NCI-H1105 treated with DMSO at 0.1 percent for 48 hours (cell line): Measurements from ENCODE around the gene SERINC2.
"Not testable (repeated sequence)": the region's sequence is repeated elsewhere in the genome, so short reads cannot be mapped to it uniquely, and the experiment has no call there.

Source experiments
- DNase-seq: peaks from one replicate; lab custom pipeline; 2025; lab: John Stamatoyannopoulos, UW

Gene SERINC2

DNA sequence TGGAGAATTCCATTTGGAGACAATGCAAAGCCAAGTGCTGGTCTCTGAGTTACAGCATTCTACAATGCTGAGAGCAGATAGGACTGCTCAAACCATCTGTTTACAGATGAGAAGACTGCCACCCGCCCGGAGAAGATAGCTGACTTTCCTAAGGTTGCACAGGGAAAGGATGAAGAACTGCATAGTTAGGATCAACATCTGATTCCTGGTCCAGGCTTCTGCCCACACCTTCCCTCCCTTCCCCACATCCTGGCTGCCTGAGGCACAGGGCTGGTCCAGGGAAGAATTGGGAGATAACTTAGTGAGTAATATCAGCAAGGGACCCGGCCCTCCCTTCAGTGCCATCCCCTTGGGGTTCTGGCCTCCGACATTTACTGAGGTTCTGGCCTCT is 2.0 kb downstream of the SERINC2 start:
- no peak for DNase-seq

DNA sequence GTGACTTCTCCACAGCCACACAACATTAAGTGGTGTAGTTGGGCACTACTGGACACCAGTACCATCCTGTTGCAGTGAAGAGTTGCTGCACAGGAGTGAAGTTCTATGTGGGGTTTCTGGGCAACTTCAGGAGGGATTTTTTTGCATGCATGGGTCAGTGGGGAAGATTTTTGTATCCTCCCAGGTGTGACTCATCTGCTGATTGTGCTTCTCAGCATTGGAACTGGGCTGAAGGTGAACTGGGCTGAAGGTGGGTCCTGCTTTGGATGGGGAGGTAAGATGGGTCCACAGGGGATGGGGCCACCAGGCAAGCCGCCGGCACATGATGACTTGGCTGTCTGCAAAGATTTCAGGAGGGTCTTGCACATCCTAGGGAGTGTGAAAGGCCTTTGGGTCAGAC is 2.6 kb downstream of the SERINC2 start:
- no peak for DNase-seq

DNA sequence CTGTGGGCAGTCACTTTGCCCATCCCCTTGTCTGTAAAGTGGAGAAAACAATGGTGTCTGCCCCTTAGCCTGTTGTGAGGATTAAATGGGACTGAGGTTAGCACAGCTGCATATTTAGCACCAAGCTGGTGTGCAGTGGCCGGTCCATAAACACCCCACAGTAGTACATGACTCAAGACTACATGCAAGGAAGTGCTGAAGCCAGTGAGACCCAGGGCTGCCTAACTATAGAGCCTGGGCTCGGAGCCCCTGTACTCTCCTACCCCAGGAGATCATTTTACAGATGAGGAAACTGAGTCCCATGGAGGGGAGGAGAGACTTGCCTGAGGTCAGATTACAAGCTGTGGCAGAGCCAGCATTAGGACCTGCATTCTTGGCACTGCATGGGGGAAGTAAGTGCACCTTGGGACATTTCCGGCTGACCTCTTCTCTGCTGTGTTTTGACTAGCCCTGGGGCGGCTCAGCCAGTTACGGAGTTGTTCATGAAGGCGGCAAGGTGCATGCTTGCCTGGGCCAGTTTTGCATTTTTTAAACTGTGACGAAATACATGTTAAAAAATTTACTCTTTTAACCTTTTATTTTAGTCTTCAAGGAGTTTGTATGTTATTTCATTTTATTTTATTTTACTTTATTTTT is 3.2 kb downstream of the SERINC2 start:
- no peak for DNase-seq

DNA sequence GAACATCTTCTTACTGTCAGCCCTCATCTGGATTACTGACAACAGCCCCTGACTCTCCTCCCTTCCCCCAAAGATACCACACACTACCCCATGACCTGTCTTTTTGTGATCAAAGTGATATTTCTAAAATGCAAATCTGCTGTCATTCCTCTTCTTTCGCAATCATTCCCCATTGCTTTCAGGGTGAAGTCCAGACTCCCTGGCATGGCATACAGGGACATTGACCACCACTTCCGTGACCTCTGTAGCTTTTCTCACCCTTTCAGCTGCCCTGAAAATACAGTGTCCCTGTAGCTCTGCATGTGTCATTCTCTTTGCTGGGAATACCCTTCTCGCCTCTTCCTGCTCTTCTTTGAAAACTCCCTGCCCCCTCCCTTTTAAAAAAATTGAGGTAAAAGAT is 4.1 kb downstream of the SERINC2 start:
- no peak for DNase-seq

DNA sequence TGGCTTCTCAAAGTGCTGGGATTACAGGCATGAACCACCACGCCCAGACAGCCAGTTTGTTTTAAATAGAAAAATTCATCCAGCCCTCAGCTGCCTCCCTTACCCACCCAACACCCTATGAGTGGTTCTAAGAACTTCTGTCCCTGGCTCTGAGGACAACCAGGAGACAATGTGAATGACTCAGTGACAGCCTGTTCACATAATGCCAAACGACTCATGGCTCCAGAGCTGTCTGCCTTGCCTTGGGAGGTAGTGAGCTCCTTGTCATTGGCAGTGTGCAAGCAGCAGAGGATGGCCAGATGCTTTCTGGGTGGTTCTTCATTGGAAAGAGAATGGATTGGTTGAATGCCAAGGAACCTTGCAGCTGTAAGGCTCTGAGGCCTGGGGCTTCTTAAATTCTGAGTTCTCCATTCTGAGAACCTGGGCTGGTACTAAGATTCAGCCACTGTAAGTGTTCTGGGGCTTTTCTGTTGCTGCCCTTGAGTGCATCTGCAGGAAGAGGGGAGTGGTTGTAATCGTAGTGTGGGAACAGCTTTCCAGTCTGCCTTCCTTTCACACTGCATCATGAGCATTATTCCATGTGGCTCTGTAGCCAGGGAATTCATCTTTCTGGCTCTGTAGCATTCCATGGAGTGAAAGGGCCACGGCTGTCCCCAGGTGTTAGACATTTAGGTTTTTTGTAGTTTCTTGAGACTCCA is 5.8 kb downstream of the SERINC2 start:
- DNase-seq, result no peak

DNA sequence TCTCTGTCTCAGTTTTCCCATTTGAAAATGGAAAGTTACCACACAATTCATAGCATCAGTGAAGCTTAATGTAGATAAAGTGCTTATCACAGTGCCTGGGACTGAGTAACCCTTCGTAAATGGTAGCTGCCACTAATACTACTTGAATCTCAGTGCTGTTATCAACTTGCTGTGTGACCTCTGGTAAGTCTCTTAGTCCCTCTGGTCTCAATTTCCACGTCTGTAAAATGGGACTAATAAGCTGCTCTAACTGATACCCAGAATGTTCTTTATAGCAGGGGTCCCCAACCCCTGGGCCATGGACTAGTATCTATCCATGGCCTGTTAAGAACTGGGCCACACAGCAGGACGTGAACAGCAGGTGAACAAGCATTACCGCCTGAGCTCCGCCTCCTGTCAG is 7.7 kb downstream of the SERINC2 start:
- DNase-seq, result no peak

DNA sequence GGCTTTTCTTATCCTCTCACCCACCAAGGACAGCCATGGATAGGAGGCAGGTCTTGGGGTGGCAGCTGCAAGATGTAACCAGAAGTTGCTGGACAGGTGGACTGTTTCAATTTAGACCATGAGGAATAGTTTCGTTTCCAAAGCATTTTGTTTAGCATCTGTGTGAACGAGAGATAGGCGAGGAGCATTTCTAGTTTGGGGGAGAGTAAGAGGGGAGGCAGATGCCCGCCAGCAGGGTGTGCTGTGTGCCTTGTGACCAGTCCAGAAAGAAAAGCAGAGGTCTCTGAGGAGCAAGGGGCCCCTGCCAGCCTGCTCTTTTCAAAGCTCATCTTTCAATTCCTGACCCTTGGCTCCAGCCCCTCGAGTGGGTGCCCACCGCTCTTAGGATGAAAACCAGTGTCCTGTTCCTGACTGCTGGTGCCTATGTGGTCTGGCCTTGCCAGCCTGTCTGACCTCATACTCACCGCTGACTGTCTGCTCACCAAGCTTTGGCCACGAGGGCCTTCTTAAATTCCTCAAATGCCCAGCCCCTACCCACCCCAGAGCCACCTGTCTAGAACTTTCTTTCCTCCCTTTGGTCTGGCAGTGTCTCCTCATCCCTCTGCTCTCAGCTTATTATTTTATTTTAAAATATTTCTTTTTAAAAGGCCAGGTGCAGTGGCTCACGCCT is 8.5 kb downstream of the SERINC2 start:
- peak; percentile 9 for DNase-seq

DNA sequence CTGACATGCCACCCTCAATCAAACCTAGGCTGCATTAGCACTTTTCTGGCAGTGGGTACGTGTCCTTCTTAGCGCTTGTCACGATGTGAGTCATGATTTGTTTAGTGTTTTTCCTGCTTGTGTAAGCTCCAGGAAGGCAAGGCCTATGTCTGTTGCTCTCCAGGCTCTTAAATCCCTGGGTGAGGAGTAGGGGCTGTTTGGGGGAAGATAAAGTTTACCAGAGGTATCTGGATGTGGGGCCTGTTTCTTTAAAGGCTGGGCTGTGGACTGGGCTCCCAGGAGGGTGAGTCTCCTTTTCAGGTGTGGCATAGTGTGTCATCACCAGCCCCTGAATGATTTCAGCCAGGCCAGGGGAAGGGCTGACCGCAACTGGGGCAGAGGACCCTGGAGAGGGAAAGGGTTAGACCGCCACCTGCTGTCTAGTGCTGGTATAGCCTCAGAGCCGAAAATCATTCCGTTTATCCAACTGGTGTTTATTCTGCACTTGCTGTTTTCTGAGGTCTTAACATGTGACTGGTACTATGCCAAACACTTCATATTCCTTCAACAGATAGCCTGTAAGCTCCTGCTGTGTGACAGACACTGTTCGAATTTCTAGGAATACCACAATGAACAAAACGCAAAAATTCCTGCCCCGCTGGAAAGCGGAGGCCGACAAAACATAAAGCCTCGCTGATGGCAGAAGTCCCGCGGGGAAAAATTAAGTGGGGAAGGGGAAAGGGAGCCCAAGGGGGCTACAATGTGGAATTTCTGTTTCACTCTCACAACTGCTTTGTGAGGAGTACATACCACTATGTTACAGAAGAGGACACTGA is 9.7 kb downstream of the SERINC2 start:
- DNase-seq, result peak; percentile 46

DNA sequence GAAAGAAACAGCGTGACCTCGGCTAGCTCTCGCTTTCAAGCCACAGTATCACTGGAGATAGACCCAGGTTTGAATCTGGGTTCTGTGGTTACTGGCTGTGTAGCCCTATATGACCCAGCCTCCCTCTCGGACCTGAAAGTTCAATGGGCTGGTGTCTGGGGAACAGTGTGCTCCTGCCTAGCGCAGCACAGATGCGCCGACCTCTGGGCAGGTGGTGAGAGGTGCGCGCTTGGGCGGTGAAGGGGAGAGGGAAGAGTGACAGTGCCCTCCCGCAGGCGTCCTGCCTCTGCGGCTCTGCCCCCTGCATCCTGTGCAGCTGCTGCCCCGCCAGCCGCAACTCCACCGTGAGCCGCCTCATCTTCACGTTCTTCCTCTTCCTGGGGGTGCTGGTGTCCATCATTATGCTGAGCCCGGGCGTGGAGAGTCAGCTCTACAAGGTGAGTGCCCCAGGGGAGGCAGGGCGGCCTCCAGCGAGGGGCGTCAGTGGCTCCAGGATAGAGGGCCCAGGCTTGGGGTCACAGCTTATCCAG is 10.5 kb downstream of the SERINC2 start:
- no peak for DNase-seq

DNA sequence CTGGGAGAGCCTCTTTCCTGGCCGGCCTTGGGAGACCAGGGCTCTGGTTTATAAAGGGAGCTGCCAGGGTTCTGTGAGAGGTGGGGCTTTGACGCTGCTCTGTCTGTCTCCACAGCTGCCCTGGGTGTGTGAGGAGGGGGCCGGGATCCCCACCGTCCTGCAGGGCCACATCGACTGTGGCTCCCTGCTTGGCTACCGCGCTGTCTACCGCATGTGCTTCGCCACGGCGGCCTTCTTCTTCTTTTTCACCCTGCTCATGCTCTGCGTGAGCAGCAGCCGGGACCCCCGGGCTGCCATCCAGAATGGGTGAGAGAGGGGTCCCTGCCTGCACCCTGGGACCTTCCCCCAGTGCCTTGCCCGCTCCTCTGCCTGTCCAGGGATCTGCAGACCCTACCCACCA is 11.6 kb downstream of the SERINC2 start:
- no peak for DNase-seq

DNA sequence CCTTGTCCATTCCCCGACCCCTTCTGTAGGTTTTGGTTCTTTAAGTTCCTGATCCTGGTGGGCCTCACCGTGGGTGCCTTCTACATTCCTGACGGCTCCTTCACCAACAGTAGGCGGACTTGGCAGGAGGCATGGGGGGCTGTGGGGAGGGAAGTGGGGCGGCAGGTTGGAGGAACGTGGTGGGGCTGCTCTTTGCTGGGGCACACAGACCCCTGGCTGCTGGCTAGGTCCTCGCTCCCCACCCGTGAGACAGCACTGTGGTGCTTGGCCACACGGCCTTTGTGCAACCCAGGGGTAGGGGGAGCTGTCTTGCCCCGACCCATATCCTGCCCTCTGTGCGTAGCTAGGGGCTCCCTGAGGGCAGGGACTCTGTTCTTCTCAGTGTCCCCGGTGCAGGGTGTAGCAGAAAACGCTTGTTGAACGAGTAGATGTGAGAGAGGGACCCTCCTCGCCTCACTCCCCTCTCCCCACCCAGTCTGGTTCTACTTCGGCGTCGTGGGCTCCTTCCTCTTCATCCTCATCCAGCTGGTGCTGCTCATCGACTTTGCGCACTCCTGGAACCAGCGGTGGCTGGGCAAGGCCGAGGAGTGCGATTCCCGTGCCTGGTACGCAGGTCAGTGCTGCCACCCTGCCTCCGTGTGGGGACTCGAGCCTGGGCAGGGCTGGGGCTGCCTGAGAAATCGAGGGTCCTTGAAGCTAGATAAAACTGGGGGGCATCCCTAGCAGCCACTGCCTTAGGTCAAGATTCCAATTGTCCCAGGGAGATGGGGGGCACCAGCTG is 12.5 kb downstream of the SERINC2 start:
- no peak for DNase-seq

DNA sequence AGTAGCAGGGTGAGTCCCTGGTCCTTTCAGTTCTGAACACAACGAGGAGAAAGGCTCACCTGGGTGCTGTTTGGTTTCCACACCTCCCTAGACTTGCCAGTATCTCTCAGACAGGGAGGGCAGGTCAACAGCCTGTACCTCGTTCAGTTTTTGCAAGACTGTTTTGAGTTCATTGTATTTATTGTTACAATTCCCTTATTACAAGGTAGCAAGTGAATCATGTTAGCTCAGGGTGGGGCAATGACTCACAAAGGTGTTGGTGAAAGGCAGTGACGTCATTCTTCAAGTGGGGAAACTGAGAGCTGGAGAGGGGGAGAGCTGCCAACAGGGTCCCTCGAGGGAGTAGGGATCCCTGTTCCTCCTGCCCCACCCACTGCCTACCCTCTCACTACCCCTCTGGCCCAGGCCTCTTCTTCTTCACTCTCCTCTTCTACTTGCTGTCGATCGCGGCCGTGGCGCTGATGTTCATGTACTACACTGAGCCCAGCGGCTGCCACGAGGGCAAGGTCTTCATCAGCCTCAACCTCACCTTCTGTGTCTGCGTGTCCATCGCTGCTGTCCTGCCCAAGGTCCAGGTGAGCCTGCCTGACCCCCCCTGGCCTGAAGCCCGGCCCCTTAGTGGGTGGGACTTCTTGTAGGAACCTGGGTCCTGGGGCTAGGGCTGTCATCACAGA is 13.4 kb downstream of the SERINC2 start:
- no peak for DNase-seq

DNA sequence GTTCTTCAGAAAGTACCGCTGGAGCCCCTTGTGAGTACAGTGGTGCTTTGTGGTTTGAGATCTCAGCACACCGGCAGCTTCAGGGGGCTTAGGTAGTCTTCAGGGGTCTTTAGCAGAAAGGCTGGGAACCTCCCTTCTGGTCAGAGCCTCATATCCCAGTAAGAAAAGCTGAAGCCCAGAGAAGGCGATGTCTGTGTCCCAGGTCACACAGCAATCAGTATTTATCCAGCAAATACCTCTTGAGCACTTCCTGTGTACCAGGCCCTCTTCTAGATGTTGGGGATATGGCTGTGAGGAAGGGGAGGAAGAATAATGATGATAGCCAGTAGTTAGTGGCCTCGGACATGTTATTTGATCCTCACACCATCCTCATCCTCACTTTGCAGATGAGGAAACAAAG is 14.3 kb downstream of the SERINC2 start:
- DNase-seq, result no peak

DNA sequence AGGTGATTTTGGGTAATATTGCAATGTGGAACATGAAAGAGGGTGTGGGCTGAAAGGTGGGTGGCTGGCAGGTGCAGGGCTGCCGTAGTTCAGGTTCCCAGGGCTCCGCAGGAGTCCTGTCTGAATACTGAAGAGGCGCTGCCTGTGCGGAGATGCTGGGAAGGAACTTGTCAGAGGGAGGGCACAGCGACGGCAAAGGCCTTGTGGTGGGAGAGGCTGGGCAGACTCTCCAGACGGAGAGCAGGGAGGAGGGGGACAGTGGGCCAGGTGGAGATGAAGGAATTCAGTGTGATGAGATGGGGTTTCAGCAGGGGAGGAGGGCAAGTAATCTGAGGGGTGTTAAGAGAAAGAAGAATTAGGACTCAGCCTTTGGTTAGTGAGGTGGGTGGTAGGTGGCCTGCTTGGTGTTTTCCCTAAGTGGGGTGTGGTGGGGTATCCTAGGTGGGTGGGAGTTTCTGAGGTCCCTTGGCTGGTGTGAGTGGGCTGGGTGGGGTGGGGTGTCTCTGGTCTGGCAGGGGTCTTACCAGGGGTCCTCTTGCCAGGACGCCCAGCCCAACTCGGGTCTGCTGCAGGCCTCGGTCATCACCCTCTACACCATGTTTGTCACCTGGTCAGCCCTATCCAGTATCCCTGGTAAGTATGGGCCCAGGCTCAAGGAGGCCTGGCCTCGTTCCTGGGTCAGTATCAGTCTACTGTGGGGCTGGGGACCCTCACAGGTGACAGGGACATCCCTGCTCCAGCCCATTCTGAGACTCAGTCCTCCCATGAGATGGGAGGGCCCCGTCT is 15.6 kb downstream of the SERINC2 start:
- no peak for DNase-seq

DNA sequence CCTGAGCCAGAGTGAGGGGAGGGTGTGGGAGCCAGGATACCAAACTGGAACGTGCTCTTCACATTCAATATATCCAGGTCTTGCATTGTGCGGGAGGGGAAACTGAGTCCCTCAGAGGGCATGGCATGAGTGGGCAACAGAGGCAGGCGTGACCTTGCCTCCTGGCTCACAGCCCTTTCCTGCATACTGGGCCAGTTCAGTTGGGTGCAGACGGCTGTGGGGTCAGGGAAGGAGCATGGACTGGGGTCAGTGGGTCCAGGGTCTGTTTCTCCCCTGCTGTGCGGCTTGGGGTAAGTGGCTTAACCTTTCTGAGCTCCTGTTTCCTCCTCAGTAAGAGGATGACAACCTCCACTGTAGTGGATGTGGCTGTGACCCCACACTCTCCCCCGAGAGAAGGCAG is 16.6 kb downstream of the SERINC2 start:
- no peak for DNase-seq

DNA sequence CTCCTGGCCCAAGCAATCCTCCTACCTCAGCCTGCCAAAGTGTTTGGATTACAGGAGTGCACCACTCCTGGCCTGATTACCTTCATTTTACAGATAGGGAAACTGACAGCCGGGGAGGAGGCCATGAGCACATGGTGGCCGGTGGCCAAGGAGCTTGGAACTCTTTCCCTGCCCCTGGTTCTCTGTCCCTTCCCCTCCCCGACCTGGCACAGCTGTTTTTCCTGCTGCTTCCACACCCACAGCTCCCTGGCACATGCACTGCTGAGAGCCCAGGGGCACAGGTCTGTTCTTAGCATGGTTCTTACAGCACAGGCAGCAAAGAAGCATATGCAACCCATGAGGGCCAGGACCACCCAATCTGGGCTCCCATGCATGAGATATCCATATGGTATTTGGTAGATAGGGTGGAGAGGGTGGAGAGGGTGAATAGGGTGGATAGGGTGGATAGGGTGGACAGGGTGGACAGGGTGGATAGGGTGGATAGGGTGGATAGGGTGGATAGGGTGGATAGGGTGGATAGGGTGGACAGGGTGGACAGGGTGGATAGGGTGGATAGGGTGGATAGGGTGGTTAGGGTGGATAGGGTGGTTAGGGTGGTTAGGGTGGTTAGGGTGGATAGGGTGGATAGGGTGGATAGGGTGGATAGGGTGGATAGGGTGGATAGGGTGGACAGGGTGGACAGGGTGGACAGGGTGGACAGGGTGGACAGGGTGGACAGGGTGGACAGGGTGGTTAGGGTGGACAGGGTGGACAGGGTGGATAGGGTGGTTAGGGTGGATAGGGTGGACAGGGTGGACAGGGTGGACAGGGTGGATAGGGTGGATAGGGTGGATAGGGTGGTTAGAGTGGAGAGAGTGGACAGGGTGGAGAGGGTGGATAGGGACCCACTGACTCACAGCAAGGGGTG is 18.6 kb downstream of the SERINC2 start:
- not testable (repeated sequence) for DNase-seq

DNA sequence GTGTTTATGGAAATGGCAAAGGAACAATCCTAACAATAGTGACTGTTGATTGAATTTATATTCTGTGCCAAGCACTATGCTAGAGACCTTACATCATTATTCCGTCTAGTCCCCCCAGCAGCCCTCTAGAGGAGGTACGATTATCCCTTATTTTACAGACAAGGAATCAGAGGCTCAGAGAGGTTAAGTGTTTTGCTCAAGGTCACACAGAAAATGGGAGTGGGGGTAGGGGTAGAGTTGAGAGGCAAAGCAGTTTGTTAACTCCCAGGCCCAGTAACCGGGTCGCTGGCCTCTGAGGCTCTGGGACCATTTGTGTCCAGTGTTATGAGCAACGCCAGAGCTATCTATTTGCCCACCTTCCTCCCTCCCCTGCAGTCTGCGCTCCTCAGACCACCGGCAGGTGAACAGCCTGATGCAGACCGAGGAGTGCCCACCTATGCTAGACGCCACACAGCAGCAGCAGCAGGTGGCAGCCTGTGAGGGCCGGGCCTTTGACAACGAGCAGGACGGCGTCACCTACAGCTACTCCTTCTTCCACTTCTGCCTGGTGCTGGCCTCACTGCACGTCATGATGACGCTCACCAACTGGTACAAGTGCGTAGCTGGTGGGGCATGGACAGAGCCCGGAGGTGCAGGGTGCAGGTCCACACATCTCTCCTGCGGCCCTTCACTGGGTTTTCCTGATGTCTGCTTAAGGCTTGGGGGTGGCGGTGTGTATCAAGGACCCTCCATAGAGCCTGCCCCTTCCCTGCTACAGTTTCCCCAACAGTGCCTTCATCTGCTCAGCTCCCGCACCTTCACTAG is 19.8 kb downstream of the SERINC2 start:
- DNase-seq, result no peak

DNA sequence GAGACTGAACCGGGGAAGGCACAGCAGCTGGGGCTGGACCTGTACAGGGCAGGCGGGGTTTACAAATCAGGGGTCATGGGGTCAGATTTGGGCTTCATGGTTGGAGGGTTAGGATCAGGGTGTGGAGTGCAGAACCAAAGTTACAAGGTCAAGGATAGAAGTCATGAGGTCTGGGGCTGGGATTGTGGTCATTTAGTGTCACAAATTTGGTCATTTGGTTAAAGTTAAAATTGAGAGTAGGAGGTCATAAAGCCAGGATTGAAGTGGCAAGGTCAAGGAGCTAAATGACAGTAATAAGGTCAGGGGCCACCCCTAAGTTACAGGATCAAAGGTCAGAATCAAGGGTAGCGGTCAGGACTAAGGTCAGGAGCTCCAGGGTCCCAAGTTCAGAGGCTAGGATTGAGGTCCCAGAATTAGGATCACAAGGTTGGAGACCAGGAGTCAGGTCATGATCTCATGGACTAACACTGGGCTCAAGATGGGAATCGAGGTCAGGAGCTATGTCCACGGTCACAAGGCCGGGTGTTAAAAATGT is 20.4 kb downstream of the SERINC2 start:
- no peak for DNase-seq
